T-helper 9 cell (primary cell): ENCODE measurements around the gene TBL1X.

Source experiments
- DNase-seq: peaks from one replicate; pipeline ENCODE4 v3.0.0-alpha.2; 2020

Gene TBL1X

GRCh38 chrX:9593756-9594155, 128.9 kb downstream of the TBL1X start:
- no peak for DNase-seq

- no peak for DNase-seq
Observed at GRCh38 chrX:9595174-9595573, 130.3 kb downstream of the TBL1X start.

GRCh38 chrX:9596837-9597236, 132.0 kb downstream of the TBL1X start:
- no peak for DNase-seq

- DNase-seq = no peak
Observed at GRCh38 chrX:9597361-9598035, 132.6 kb downstream of the TBL1X start.

GRCh38 chrX:9598344-9598743, 133.5 kb downstream of the TBL1X start:
- DNase-seq = no peak

GRCh38 chrX:9604111-9604907, 139.5 kb downstream of the TBL1X start:
- no peak for DNase-seq

GRCh38 chrX:9604908-9605306, 140.0 kb downstream of the TBL1X start:
- DNase-seq = no peak

GRCh38 chrX:9605484-9605883, 140.6 kb downstream of the TBL1X start:
- no peak for DNase-seq

GRCh38 chrX:9606971-9607370, 142.1 kb downstream of the TBL1X start:
- no peak for DNase-seq

GRCh38 chrX:9609499-9609898, 144.6 kb downstream of the TBL1X start:
- DNase-seq = no peak

- DNase-seq = no peak
Observed at GRCh38 chrX:9609987-9610386, 145.1 kb downstream of the TBL1X start.

- DNase-seq = no peak
Observed at GRCh38 chrX:9610771-9611392, 146.0 kb downstream of the TBL1X start.

GRCh38 chrX:9611436-9612145, 146.7 kb downstream of the TBL1X start:
- no peak for DNase-seq

- DNase-seq = no peak
Observed at GRCh38 chrX:9612146-9612505, 147.3 kb downstream of the TBL1X start.

GRCh38 chrX:9614016-9614415, 149.2 kb downstream of the TBL1X start:
- DNase-seq = no peak

- DNase-seq = no peak
Observed at GRCh38 chrX:9619133-9619532, 154.3 kb downstream of the TBL1X start.

GRCh38 chrX:9619581-9619980, 154.7 kb downstream of the TBL1X start:
- DNase-seq = no peak

- no peak for DNase-seq
Observed at GRCh38 chrX:9622128-9622527, 157.3 kb downstream of the TBL1X start.

GRCh38 chrX:9626379-9626778, 161.5 kb downstream of the TBL1X start:
- no peak for DNase-seq

GRCh38 chrX:9627922-9628321, 163.1 kb downstream of the TBL1X start:
- no peak for DNase-seq

GRCh38 chrX:9628779-9629493, 164.1 kb downstream of the TBL1X start:
- no peak for DNase-seq

- no peak for DNase-seq
Observed at GRCh38 chrX:9634551-9634950, 169.7 kb downstream of the TBL1X start.

- no peak for DNase-seq
Observed at GRCh38 chrX:9635368-9635767, 170.5 kb downstream of the TBL1X start.
